OCI-M2 (cell line): ENCODE results near the gene TUBA1B.
"Not testable (repeated sequence)": the region's sequence is repeated elsewhere in the genome, so short reads cannot be mapped to it uniquely, and the experiment has no call there.

Source experiments
- DNase-seq: peaks from one replicate; lab custom pipeline; 2025; ENCODE audit not compliant: unreplicated experiment; lab: John Stamatoyannopoulos, UW

TUBA1B gene

GRCh38 chr12:49127971-49128370, 3.2 kb downstream of the TUBA1B start:
- not testable (repeated sequence) for DNase-seq

DNA sequence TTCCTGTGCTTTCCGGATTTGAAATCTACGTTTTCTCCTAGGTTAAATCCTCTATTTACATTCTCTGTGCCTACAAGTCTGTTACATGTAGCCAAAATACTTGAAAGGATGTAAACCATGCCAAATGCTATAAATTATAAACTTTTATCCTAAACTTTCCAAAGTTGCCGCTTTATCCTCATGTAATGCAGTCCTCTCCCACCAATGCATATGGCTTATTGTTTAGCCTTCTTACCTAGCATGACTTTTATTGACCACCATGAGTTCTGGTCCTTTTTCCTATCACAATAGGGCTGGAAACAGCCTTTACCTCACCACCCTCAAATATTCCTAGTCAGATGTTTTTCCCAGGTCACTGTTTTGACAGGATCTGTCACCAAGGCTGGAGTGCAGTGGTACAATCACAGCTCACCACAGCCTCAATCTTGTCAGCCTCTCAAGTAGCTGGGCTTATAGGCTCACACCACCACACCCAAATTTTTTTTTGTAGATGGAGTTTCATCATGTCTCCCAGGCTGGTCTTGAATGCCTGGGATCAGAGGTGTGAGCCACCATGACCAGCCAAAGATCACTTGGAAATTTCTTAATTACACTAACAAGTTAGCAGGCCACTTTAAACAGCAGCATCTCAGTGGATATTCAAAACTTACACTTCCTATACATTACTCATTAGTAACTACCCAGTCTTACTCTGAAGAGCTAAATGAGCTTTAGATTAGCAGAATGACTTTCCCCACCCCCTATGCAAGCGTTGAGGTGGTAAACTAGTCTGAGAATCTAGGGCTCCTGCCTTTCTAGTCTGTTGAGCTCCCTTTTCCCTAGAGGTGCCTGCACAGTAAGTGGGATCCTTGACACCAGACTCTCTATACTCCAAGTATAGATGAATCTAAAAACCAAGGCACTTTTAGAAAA, 4.1 kb downstream of the TUBA1B start:
- no peak for DNase-seq

DNA sequence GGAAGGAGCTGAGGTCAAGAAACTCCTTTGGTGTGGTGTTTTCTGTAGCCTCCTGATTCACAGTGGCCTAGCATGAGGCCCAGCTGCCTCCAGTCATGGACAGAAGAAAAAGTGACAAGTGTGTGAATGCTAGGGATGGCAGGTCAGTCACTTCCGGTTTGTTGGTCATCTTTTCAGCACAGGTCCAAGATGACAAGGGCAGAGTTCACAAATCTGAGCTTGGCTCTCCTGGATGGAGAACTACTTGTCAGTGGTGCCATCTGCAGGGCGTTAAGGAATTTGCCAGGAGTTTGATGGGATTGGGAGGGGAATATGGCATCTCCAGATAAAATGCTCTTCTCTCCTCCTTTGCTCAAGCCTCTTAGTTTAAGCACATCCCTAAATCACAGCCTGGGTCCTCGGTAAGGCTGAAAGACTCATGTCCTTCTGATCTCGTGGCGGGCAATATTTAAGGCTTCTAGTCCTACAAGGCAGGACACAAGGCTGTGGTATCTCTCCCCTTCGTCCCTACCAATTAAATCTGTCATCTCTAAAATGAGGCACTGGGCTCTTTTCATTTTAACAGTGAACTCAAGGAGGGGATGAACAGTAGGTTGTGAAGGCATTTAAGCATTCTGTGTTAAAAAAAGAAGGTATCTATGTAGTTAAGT, 10.0 kb downstream of the TUBA1B start:
- no peak for DNase-seq

DNA sequence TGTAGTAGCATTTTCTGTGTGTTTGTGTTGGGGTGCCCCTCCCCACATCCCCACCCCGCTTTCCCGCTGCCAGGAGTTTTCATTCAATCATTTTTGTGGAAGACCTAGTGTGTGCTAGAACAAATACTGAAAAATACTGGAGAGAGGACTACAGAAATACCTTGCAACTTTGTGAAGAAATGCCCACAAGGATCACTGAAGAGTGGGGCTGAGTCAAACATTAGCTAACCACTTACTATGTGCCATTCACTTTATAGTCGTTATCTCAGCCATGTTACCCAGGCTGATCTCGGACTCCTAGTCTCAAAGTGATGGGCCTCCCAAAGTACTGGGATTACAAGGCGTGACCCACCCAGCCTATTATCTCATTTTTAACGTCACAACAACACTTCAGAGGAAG, 20.0 kb downstream of the TUBA1B start:
- no peak for DNase-seq

- peak; percentile 77 for DNase-seq
Observed at GRCh38 chr12:49110464-49111155, 20.6 kb downstream of the TUBA1B start, which contains the start of gene LMBR1L. Gene LMBR1L, minus strand, starts transcription at chr12:49110847. Its CDS starts 292 bp downstream, at chr12:49110555.

DNA sequence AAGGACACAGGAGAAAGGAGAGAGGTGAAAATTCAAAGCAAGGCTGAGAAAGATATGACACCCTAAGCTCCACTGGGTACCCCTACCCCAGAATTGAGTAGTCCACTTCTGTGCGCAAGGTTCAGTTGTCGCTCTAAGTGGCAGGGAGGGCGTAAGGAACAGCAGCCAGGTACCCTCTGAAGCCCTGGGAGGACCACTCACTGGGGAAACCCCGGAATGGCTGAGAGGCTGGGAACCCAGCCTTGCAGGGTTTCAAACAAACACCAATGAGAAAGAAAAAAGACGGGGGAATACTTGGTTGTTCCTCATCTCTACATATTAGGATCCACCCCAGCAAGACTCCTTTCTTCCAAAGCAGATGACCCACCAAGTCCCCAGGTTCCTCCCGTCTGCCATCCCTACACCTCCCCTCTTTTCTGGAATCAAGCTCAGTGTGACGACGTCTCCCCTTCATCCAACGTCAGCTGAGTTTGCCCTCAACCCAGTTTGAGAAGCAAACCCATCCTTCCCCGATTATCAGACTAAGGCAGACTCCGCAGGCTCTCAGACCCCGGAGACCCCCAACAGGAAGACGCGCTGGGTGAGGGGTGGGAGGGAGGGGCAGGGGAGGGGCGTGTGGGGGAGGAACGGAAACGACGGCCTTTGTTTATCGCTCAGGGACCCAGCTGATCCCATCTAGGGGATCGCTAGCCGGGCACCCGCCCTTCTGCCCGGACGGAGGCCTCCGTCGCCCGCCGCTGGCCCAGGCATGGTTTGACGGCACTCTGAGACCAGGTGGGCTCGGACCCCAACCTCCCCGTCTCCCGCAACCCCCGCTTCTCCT, 21.3 kb downstream of the TUBA1B start:
- DNase-seq, result no peak

- DNase-seq, result no peak
Observed at GRCh38 chr12:49108958-49109404, 22.2 kb downstream of the TUBA1B start.

DNA sequence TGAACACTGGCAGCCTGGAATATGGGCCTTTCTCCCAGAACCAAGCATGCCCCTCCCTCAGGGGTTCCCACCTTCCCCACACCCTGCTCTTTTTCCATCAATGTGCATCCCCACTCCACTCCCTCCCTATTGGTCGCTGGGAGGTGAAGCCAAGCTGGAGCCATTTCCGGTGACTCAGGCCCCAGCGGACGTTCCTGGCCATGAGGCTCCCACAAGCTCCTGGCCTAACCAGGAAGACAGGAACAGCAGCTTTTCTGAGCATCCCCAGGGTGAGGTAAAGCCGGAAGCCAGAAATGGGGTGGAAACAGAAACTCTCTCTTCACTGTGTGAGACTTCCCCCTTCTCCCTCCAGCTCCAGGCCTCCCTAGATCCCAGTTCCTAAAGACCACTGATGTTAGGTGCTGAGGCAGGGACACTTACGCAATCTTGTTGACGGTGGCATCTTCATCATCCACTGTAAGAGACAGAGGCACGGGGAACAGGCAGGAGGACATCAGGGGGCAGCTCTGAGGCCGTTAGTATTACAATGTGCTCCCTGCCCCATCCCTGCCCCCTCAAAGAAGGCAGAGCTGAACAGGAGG, 25.6 kb downstream of the TUBA1B start:
- DNase-seq, result no peak

DNA sequence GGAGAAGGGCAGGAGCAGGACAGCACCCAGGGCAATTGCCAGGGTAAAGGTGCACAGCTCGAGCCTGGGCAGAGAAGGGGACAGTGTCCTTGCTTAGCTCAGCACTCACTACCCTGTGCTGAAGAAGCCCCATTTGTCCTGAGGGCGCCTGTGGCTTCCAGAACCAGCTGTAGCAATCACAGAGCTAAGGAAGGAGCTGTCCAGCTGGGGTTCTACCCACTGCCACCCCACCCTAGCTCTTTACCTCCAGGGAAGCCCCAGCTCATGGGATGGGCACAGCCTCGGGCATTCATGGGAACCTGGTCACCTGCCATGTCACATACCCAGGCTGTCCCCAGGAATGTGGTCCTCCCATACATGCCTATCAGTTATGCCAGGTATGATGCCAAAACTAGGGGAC, 26.4 kb downstream of the TUBA1B start:
- no peak for DNase-seq

DNA sequence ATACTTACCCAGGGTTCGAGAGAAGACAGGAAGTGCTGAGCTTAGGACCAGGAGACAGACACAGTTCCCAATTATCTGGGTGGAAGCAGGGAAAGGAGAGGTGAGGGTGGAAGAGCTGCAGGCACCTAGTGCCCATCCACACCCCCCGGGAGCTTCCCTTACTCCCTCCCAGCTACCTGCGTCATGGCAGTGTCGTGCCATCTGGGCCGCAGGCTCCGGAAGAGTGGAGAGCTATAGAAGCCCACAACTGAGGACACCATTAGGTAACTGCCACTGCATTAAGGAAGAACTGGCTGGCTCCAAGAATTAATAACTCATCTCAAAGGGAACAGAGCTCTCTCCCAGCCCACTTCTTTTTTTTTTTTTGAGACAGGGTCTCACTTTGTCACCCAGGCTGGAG, 30.8 kb downstream of the TUBA1B start:
- DNase-seq, result no peak

- no peak for DNase-seq
Observed at GRCh38 chr12:49098703-49099102, 32.5 kb downstream of the TUBA1B start.

- DNase-seq, result no peak
Observed at GRCh38 chr12:49098035-49098451, 33.2 kb downstream of the TUBA1B start.

- no peak for DNase-seq
Observed at GRCh38 chr12:49097381-49097780, 33.8 kb downstream of the TUBA1B start.

DNA sequence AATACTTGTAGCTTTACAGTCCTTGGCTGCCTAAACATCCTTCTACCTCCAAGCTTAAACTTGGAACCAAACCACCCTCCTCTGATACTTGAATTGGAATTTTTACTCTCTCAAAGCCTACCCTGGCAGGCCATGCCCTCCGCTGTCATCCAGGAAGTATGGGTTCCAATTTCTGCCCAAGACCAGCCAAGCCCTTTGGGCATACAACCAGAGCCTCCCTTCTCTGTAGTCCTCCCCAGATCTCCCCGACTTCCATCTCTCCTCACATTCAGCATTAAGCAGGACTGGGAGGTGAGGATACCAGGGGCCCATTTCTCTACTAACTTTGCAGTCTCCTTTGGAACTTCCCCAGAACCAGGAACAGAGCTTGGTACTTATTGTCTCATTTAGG, 36.2 kb downstream of the TUBA1B start:
- no peak for DNase-seq

DNA sequence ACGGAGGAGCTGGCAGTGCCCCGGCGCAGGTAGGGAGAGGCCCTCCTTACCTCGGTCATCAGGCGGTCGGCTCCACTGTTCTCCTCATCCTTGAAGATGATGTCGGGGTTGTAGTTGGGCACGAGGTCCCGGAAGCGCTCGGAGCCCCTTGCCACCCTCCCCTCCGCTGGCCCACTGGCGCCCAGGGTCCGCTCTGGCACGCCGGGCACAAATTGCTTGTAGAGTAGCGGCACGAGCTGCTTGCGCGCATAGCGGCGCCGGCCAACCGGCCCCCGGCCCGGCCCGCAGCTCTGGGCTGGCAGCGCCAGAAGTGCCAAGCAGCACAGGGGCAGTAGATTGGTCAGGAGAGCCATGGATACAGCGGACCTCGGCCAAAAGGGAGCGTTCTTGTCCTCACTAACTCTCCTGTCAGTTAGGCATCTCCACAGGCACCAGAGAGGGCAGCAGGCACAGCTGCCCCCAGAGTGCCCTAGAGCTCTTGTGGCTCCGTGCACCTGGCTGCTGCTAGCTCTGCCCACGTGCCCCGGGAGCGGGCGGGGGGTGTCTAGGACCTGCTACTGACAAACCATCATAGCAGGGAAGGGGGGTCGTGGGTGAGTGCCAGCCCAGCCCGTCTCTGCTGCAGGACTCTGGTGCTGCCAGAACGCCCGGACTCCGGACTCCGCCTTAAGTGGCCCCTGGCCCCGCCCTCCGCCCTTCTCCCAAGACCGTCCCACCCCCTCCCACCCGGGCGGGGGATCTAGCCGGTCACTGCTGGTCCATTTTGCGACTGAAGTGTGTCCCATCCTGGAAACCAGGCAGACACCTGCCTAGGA, 36.8 kb downstream of the TUBA1B start, which contains the start of gene DHH:
TSS of gene DHH (minus strand) at position 642 of the 815 bp plus-strand sequence. CDS start at position 353, 289 bp downstream.
- no peak for DNase-seq

DNA sequence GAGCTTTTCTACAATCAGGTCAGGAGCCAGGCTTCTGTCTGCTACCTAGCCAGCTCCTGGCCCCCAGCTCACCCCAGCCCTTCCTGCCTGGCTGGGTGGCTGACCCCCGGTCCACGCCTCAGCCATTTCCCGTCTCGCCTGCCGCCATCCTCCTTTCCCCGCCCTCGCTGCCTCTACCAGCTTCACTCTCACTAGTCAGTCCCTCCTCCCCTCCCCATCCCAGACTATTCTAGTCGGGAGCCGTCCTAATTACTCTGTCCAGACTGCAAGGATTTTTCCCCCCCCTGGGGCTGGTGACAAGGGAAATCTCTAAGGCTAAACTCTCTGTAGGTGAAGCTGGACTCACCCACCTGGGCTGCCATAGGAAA, 37.4 kb downstream of the TUBA1B start:
- no peak for DNase-seq

DNA sequence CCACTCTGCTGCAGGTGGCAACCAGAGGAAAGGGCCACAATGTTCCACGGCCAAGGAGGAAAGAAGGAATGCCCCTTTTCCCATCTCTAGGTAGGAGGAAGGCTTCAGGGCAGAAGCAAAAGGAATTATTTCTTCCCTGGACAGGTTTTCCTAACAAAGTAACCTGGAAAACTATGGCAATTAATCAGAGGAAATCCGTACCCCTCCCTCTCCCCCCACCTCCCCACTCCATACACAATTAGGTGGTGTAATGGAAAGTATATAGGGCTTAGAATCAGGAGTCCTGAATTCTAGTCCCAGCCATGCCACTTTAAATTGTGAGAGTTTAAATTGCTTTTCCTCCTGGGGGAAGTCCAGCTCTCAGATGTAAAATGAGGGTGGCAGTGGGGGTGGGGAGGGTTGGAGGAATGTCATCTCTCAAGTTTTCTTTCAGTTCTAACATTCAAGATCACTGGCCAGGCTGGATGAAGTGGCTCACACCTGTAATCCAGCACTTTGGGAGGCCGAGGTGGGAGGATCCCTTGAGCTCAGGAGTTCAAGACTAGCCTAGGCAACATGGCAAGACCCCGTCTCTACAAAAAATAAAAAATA, 38.3 kb downstream of the TUBA1B start:
- no peak for DNase-seq

DNA sequence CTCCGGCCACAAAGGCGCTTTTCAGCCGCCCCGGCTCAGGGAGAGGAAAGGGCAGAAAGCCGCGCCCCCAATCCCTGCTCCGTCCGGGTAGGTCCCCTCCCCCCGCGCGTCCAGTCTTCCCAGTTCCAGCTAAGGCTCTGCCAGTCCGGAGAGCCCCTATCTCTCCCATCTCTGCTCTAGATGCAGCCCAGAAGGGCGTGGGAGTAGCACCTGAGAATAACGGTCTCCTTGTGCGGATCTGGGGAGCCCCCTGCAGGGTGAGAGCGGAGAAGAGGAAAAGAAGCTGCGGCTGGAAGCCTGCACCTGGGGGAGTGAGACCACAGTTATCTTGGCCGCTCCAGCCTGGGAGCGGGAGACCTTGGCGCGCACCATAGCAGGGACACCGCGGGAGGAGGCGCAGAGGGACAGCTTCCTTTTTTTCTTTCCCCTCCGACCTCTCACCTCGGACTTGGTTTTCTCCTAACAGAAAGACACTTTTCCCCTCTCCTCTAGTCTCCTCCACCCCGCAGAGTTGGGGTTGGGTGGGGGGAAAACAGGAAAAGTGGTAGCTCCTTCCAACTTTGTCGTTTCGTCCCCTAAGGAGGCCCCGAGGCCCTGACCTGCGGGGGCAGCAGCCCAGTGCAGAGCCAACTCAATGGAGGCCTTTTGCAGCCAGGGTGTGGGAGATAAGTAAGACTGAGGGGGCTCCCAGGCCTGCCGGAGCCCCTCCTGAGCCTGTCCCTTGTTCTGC, 38.9 kb downstream of the TUBA1B start:
- peak; percentile 20 for DNase-seq

- DNase-seq, result no peak
Observed at GRCh38 chr12:49091836-49092085, 39.4 kb downstream of the TUBA1B start.
